Neural cell (in vitro differentiated cells): ENCODE results near the gene CACNA2D1. TPM values are rescaled to one million over a fixed set of nuclear protein-coding genes. Genes with fewer than 3 reads are reported as not detected.

Experiments
- H2AFZ ChIP-seq: fragments of 200-600, 300-800 bp; sonication (generic), shearing (Covaris generic); 2 replicates; pipeline ENCODE4 v1.6.0; 2014; ENCODE audit warnings: low read depth, mild to moderate bottlenecking, antibody characterized with exemption, low read length, moderate library complexity
- H3F3A ChIP-seq: fragments of 200-600 bp; shearing (Covaris generic); 2 replicates; pipeline ENCODE4 v1.6.1; 2016; ENCODE audit warnings: mild to moderate bottlenecking, moderate library complexity, mixed read lengths, antibody characterized with exemption, low read length; ENCODE audit not compliant: insufficient read depth, poor library complexity, severe bottlenecking
- H3K27ac ChIP-seq: fragments of 200-600, 300-800 bp; sonication (generic), shearing (Covaris generic); 2 replicates; pipeline ENCODE4 v1.5.1; 2014; ENCODE audit warnings: mild to moderate bottlenecking, low read length, moderate library complexity
- H3K27me3 ChIP-seq: fragments of 300-800, 200-600 bp; sonication (generic), shearing (Covaris generic); 2 replicates; pipeline ENCODE4 v1.6.0; 2014; ENCODE audit warnings: mild to moderate bottlenecking, low read depth, low read length, moderate library complexity; ENCODE audit not compliant: insufficient read depth
- H3K36me3 ChIP-seq: fragments of 300-800, 200-600 bp; sonication (generic), shearing (Covaris generic); 2 replicates; pipeline ENCODE4 v1.5.1; 2014; ENCODE audit warnings: mild to moderate bottlenecking, antibody characterized with exemption, low read length, moderate library complexity; ENCODE audit not compliant: insufficient read depth
- H3K4me2 ChIP-seq: fragments of 300-800, 200-600 bp; sonication (generic), shearing (Covaris generic); 2 replicates; pipeline ENCODE4 v1.6.0; 2014; ENCODE audit warnings: mild to moderate bottlenecking, low read length
- H3K4me3 ChIP-seq: fragments of 300-800, 200-600 bp; sonication (generic), shearing (Covaris generic); 2 replicates; pipeline ENCODE4 v1.5.1; 2014; ENCODE audit warnings: mild to moderate bottlenecking, low read length, moderate library complexity
- H3K79me2 ChIP-seq: fragments of 200-600 bp; shearing (Covaris generic); replicated peaks from 2 replicates; pipeline ENCODE4 v1.6.0; 2014; ENCODE audit warnings: mild to moderate bottlenecking, low read length, moderate library complexity; ENCODE audit not compliant: insufficient read depth
- H3K9ac ChIP-seq: fragments of 300-800, 200-600 bp; sonication (generic), shearing (Covaris generic); 2 replicates; pipeline ENCODE4 v1.6.1; 2016; ENCODE audit warnings: mild to moderate bottlenecking, low read length, mixed read lengths
- H3K9me2 ChIP-seq: fragments of 200-600 bp; shearing (Covaris generic); 2 replicates; pipeline ENCODE4 v1.6.1; 2016; ENCODE audit warnings: mild to moderate bottlenecking, low read length, mixed read lengths; ENCODE audit not compliant: insufficient read depth
- H3K9me3 ChIP-seq: fragments of 200-600, 300-800 bp; sonication (generic), shearing (Covaris generic); 2 replicates; pipeline ENCODE4 v1.6.1; 2016; ENCODE audit warnings: mild to moderate bottlenecking, mixed run types, low read length, moderate library complexity, mixed read lengths
- H4K20me1 ChIP-seq: fragments of 200-600 bp; shearing (Covaris generic); 2 replicates; pipeline ENCODE4 v1.6.1; 2016; ENCODE audit warnings: mild to moderate bottlenecking, mixed run types; ENCODE audit not compliant: insufficient read depth
- EP300 ChIP-seq: fragments of 450-650 bp; conservative IDR thresholded peaks from 2 replicates; pipeline ENCODE4 v1.6.1; 2014; ENCODE audit warnings: antibody characterized with exemption, mild to moderate bottlenecking, moderate library complexity; ENCODE audit not compliant: poor library complexity, severe bottlenecking
- EZH2 ChIP-seq: fragments of 200-600, 300-800 bp; shearing (Covaris generic), sonication (generic); IDR thresholded peaks from 2 replicates; pipeline ENCODE4 v1.6.1; 2014; ENCODE audit warnings: antibody characterized with exemption, low read length, borderline replicate concordance, mild to moderate bottlenecking; ENCODE audit not compliant: insufficient read depth, poor library complexity, severe bottlenecking
- SMC3 ChIP-seq: fragments of 450-650 bp; conservative IDR thresholded peaks from 2 replicates; pipeline ENCODE4 v1.6.1; 2014; ENCODE audit warnings: antibody characterized with exemption, mild to moderate bottlenecking, moderate library complexity; ENCODE audit not compliant: poor library complexity
- TAF1 ChIP-seq: IDR thresholded peaks from 2 replicates; pipeline ENCODE4 v1.6.1; 2012; ENCODE audit warnings: low read depth
- polyA plus RNA-seq: library from polyadenylated mRNA; depleted of rRNA; stranded (reverse); fragments of >200 nt; gene quantifications from 2 replicates; pipeline ENCODE4 v1.2.3, GENCODE V29; 2014
- TF ChIP-seq, protein P1 (sequence below): IDR thresholded peaks from 2 replicates; pipeline ENCODE4 v1.6.1; 2012; ENCODE audit warnings: borderline replicate concordance

CACNA2D1 gene
- polyA plus RNA-seq, 1 donor from 2014 or later = 7.0 TPM

DNA sequence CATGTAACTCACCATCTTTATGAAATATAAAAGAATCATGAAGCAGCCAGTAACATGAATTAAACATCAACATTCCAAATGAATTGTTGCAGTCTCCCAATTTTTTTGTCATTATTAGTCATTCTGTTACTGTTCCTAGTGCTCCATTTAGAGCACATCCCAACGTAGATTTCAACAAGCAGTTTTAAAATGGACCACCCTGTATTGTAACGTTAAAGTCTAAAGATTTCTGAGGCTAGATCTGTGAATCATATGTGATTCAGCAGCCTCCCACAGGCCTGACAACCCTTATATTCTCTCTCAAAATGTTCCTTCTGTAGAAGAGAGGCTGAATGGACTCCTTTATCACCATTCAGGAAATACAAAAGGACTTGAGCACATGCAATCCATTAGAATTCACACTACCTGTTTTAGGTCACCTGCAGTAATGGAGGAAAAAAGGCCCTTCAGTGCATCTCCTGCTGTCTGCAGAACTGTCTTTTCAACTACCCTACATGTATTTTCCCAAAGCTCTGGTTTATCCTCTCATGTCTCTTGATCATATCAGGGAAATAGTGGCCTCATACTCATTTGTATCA, 81.4 kb downstream of the CACNA2D1 start:
- H3K9ac ChIP-seq = no peak overlapping the region
- no peaks in the 10 kb centered on the region for H3K9me3 ChIP-seq
- no peaks in the 10 kb centered on the region for H3K36me3 ChIP-seq
- H3K79me2 ChIP-seq = no peaks in the 10 kb centered on the region
- H3K9me2 ChIP-seq = no peaks in the 10 kb centered on the region
- no peaks in the 10 kb centered on the region for H3F3A ChIP-seq
- H3K4me2 ChIP-seq = no peak overlapping the region
- H4K20me1 ChIP-seq = no peaks in the 10 kb centered on the region
- no peak for TF ChIP-seq SMC3
- H3K4me3 ChIP-seq = no peak overlapping the region
- H3K27ac ChIP-seq = no peak overlapping the region
- peaks cover 2% of the 10 kb centered on the region for H3K27me3 ChIP-seq
- no peak overlapping the region for H2AFZ ChIP-seq

DNA sequence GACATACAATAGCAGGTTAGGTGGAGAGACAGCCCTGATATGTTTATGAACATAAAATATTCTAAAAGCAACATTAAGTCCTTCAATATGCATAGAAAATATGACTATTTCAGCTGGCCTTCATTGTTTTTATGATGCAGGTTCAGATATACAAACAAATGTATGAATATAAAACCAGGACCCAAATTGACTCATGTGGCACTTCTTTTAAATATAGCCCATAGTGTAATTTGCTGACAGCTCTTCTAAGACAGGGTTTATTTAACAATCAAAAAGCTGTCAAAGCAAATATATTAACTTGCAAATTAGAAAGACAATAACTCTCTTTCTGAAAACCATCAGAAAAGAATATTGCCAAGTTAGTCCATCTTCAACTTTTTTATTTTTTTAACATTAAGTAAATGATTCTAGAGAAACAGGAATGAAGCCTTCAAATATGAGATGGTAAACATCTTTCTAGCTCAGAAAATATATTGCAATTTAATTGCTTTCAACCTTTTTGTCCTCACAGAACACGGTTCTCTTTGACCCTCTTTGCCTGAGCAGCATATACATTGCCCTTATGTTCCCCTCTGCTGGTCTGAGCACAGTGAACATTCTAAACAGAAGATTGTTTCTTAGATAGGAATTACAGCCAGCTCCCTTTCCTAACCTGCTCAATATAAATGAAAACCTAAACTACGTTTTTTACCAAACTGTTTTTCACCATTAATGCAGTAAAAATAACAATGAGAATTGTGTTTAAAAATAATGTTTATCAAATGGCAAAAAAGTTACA, 82.8 kb downstream of the CACNA2D1 start:
- TF ChIP-seq TAF1 (no peak), EP300 (peak; percentile 37), EZH2 (no peak)
- TF ChIP-seq, protein P1, sequence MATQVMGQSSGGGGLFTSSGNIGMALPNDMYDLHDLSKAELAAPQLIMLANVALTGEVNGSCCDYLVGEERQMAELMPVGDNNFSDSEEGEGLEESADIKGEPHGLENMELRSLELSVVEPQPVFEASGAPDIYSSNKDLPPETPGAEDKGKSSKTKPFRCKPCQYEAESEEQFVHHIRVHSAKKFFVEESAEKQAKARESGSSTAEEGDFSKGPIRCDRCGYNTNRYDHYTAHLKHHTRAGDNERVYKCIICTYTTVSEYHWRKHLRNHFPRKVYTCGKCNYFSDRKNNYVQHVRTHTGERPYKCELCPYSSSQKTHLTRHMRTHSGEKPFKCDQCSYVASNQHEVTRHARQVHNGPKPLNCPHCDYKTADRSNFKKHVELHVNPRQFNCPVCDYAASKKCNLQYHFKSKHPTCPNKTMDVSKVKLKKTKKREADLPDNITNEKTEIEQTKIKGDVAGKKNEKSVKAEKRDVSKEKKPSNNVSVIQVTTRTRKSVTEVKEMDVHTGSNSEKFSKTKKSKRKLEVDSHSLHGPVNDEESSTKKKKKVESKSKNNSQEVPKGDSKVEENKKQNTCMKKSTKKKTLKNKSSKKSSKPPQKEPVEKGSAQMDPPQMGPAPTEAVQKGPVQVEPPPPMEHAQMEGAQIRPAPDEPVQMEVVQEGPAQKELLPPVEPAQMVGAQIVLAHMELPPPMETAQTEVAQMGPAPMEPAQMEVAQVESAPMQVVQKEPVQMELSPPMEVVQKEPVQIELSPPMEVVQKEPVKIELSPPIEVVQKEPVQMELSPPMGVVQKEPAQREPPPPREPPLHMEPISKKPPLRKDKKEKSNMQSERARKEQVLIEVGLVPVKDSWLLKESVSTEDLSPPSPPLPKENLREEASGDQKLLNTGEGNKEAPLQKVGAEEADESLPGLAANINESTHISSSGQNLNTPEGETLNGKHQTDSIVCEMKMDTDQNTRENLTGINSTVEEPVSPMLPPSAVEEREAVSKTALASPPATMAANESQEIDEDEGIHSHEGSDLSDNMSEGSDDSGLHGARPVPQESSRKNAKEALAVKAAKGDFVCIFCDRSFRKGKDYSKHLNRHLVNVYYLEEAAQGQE = no peak
- H4K20me1 ChIP-seq = no peaks in the 10 kb centered on the region
- peaks cover 5% of the 10 kb centered on the region for H3K27me3 ChIP-seq
- H3K9ac ChIP-seq = no peak overlapping the region
- no peaks in the 10 kb centered on the region for H3K9me3 ChIP-seq
- no peaks in the 10 kb centered on the region for H3K36me3 ChIP-seq
- H2AFZ ChIP-seq = no peak overlapping the region
- H3K4me3 ChIP-seq = no peak overlapping the region
- no peak overlapping the region for H3K27ac ChIP-seq
- no peaks in the 10 kb centered on the region for H3F3A ChIP-seq
- H3K9me2 ChIP-seq = no peaks in the 10 kb centered on the region
- no peaks in the 10 kb centered on the region for H3K79me2 ChIP-seq
- H3K4me2 ChIP-seq = no peak overlapping the region

DNA sequence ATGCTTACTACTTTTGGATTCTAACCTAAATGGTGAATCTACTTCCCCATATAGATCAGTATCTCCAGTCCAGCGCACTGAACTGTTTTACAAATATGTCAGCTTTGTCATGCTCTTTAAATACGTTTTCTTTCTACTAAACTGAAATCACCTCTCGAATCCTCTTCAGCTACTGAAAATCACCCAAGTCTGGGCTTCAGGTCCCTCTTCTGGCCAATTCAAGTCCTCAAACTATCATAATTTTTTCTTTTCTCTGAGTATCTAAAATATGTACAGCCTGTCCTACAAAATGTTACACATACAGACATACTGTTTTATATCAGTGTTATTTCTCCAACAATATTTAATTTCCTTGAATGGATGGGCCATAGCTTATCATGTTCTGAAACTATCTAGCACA, 84.2 kb downstream of the CACNA2D1 start:
- no peak overlapping the region for H3K9ac ChIP-seq
- H3K79me2 ChIP-seq = no peaks in the 10 kb centered on the region
- H3K4me3 ChIP-seq = no peak overlapping the region
- no peaks in the 10 kb centered on the region for H3K36me3 ChIP-seq
- H3K27ac ChIP-seq = no peak overlapping the region
- H2AFZ ChIP-seq = no peak overlapping the region
- TF ChIP-seq EZH2 = no peak
- H3K4me2 ChIP-seq = no peak overlapping the region
- H3K9me3 ChIP-seq = no peaks in the 10 kb centered on the region
- H3K27me3 ChIP-seq = peaks cover 5% of the 10 kb centered on the region
- no peaks in the 10 kb centered on the region for H3K9me2 ChIP-seq
- H3F3A ChIP-seq = no peaks in the 10 kb centered on the region
- H4K20me1 ChIP-seq = no peaks in the 10 kb centered on the region
